ENCODE measurements around the gene AFG1L.
"Not testable (repeated sequence)": the region's sequence is repeated elsewhere in the genome, so short reads cannot be mapped to it uniquely, and the experiment has no call there.

The AFG1L gene

DNA sequence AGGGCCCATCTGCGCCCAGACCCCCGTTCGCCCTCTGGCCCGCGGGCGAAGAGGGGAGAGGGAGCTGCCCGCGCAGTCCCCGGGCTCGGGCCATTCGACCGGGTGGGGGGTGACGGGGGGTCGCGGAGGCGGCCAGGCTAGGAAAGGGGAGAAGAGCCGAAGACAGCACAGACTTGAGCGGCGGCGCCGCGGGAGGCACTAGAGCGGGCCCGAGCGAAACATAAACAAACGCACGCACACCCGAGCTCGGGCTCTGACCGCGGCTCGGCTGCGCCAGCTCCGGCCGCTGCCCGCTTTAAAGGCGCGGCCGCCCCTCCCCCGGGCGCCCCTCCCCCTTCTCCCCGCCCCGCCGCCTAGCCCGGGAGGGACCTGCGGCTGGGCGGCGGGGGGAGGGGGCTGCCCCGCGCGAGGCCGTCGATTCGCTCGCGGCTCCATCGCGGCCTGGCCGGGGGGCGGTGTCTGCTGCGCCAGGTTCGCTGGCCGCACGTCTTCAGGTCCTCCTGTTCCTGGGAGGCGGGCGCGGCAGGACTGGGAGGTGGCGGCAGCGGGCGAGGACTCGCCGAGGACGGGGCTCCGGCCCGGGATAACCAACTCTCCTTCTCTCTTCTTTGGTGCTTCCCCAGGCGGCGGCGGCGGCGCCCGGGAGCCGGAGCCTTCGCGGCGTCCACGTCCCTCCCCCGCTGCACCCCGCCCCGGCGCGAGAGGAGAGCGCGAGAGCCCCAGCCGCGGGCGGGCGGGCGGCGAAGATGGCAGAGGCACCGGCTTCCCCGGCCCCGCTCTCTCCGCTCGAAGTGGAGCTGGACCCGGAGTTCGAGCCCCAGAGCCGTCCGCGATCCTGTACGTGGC is 265.8 kb downstream of the AFG1L start, which contains the start of gene FOXO3:
Gene FOXO3, plus strand, starts transcription at position 455 of the 846 bp plus-strand sequence. Its CDS starts 292 bp downstream, at position 747.
- TF ChIP-seq, protein P1, sequence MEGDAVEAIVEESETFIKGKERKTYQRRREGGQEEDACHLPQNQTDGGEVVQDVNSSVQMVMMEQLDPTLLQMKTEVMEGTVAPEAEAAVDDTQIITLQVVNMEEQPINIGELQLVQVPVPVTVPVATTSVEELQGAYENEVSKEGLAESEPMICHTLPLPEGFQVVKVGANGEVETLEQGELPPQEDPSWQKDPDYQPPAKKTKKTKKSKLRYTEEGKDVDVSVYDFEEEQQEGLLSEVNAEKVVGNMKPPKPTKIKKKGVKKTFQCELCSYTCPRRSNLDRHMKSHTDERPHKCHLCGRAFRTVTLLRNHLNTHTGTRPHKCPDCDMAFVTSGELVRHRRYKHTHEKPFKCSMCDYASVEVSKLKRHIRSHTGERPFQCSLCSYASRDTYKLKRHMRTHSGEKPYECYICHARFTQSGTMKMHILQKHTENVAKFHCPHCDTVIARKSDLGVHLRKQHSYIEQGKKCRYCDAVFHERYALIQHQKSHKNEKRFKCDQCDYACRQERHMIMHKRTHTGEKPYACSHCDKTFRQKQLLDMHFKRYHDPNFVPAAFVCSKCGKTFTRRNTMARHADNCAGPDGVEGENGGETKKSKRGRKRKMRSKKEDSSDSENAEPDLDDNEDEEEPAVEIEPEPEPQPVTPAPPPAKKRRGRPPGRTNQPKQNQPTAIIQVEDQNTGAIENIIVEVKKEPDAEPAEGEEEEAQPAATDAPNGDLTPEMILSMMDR (IDR thresholded peaks at IDR 0.05; ENCODE audit: low read depth, low read length, missing control alignments) = no peak
- no peak for DNase-seq (ENCODE audit: extremely low read depth, low read depth)
- peak within 1 kb of the TSS; percentile 85 for H3K4me3 ChIP-seq (replicated peaks; ENCODE audit: low read depth, low read length)

DNA sequence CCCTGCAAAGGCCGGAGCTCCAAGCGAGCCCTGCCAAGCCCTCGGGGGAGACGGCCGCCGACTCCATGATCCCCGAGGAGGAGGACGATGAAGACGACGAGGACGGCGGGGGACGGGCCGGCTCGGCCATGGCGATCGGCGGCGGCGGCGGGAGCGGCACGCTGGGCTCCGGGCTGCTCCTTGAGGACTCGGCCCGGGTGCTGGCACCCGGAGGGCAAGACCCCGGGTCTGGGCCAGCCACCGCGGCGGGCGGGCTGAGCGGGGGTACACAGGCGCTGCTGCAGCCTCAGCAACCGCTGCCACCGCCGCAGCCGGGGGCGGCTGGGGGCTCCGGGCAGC is 266.4 kb downstream of the AFG1L start:
- DNase-seq (ENCODE audit: extremely low read depth, low read depth) = not testable (repeated sequence)
- H3K4me3 ChIP-seq (replicated peaks; ENCODE audit: low read depth, low read length) = peak overlapping the region; percentile 85

DNA sequence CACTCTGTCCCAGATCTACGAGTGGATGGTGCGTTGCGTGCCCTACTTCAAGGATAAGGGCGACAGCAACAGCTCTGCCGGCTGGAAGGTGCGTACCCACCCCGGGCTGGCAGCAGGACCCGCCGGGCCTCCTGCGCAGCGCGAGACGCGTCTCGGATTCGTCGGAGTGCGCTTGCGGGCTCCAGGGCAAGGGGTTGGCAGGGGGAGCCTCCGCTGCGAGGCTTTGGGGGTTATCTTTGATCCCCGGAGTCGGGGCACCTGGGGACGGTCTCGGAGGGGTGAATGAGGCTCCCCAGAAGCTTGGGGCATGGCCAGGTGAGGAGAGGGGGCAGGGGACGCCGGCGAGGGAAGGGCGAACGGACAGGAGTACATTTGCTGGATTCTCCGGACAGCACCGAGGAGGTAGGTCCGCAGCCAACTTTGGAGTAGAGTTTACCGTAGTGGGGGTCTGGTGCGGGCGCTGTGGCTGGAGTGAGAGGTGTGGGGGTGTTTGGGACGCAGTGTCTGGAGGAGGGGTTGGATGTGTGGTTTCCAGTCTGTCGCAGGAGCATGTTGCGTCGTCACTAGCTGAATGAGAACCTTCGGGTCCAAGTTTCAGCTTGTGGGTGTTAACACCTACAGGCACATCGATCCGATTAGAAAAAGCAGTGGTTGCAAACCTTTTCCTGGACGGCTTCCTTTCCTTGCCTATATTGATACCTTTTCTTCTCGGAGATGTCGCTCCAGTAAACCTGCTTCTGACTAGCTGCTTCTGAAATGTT is 267.1 kb downstream of the AFG1L start:
- TF ChIP-seq, protein P1 (IDR thresholded peaks at IDR 0.05; ENCODE audit: low read depth, low read length, missing control alignments) = no peak
- DNase-seq (ENCODE audit: extremely low read depth, low read depth) = no peak
- peak overlapping the region; percentile 85 for H3K4me3 ChIP-seq (replicated peaks; ENCODE audit: low read depth, low read length)

DNA sequence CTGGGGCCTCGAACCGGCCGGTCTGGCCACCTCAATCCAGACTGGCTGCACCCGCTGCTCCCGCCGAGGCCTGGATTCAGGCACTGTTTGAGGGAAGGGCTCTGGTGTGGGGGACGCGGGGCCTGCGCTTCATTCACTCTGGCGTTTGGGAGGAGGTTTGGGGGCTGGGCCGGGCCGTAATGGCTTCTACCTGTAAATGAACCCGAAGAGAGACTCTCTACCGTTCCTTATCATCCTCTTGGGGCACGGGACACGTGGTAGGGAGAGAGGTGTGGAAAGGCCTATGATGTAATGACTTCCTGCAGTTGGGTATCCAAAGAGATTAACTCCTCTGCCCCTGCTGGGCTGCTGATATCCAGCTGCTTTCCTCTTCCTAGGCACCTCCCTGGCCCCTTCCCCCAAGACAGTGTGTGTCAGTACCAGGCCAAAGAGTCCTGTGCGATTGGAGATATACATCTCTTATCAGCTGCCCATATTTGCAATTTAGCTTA is 267.7 kb downstream of the AFG1L start:
- TF ChIP-seq, protein P1 (IDR thresholded peaks at IDR 0.05; ENCODE audit: low read depth, low read length, missing control alignments) = no peak
- no peak for DNase-seq (ENCODE audit: extremely low read depth, low read depth)
- peak overlapping the region; percentile 85 for H3K4me3 ChIP-seq (replicated peaks; ENCODE audit: low read depth, low read length)

DNA sequence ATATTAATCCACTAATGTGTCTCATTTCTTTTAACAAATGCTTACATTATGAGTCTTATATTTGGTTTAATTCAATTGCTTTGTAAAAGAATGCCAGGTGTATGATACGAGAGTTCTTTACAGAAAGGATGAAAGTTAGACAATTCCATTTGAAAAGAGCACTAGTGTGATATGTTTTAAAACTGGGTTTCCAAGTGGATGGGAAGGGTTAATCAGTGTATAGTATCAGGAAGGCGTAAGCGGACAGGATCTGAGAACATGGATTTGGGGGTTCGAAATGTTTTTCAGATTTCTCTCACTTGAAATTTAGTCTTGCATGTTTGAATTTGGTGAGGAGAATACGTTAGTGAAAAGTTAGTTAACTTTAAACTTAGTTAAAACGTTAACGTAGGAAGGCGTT is 268.4 kb downstream of the AFG1L start:
- TF ChIP-seq, protein P1 (IDR thresholded peaks at IDR 0.05; ENCODE audit: low read depth, low read length, missing control alignments) = no peak
- no peak for DNase-seq (ENCODE audit: extremely low read depth, low read depth)
- H3K4me3 ChIP-seq (replicated peaks; ENCODE audit: low read depth, low read length) = peak overlapping the region; percentile 85

DNA sequence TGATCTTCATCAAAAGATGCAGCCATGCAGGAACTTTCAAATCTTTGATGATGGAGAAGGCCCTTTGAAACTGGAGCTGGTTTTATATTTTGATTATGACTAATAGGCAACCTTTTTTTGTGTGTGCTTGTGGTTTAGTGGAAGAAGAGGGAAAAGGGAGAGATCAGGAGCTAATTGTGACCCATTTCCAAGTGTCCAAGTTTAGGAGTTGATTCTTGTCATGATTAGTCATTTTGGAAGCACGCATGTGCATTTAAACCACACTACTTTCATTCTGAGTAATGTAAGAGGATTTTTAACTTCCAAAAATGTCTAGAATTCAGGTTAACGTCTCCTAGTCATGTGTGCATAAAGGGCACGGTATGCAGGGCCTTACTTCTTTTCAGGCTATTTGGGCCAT is 269.3 kb downstream of the AFG1L start:
- TF ChIP-seq, protein P1 (IDR thresholded peaks at IDR 0.05; ENCODE audit: low read depth, low read length, missing control alignments) = no peak
- DNase-seq (ENCODE audit: extremely low read depth, low read depth) = no peak
- peak overlapping the region; percentile 85; the same call in 1 of the 2 replicates for H3K4me3 ChIP-seq (replicated peaks; ENCODE audit: low read depth, low read length)
